GM12875 (cell line): ENCODE data around the gene BMP10.

ENCODE experiments used
- H3K4me3 ChIP-seq: one replicate; pipeline ENCODE4 v1.5.1; 2011; ENCODE audit warnings: low read depth, low read length, control low read depth
- TF ChIP-seq, protein P1 (sequence below): IDR thresholded peaks from 2 replicates; pipeline ENCODE4 v1.5.1; 2011; ENCODE audit warnings: low read depth, mild to moderate bottlenecking, control low read depth, inconsistent platforms, low read length, moderate library complexity, borderline replicate concordance; ENCODE audit not compliant: insufficient read depth

The BMP10 gene

DNA sequence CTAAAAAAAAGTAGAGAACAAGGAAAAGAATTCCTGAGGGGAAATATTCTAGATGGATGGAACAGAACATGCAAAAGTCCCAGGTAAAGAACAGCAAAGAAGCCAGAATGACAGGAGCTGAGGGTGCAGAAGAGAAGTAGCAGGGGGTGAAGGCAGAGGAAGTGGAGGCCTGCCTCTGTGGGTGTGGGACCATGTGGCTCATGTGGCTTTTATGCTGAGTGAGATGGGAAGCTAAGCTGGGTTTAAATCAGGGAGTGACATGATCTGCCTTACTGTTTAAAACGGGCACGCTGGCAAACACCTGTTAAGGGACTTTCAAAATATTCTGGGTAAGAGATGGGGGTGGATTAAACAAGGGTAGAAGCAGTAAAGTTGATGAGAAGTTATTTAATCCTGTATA, 41.5 kb upstream of the BMP10 start:
- TF ChIP-seq, protein P1, sequence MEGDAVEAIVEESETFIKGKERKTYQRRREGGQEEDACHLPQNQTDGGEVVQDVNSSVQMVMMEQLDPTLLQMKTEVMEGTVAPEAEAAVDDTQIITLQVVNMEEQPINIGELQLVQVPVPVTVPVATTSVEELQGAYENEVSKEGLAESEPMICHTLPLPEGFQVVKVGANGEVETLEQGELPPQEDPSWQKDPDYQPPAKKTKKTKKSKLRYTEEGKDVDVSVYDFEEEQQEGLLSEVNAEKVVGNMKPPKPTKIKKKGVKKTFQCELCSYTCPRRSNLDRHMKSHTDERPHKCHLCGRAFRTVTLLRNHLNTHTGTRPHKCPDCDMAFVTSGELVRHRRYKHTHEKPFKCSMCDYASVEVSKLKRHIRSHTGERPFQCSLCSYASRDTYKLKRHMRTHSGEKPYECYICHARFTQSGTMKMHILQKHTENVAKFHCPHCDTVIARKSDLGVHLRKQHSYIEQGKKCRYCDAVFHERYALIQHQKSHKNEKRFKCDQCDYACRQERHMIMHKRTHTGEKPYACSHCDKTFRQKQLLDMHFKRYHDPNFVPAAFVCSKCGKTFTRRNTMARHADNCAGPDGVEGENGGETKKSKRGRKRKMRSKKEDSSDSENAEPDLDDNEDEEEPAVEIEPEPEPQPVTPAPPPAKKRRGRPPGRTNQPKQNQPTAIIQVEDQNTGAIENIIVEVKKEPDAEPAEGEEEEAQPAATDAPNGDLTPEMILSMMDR, result no peak
- H3K4me3 ChIP-seq, result no peak overlapping the region

- TF ChIP-seq, protein P1, result no peak
- H3K4me3 ChIP-seq, result no peak overlapping the region
Observed at GRCh38 chr2:68912111-68912510, 40.9 kb upstream of the BMP10 start.

DNA sequence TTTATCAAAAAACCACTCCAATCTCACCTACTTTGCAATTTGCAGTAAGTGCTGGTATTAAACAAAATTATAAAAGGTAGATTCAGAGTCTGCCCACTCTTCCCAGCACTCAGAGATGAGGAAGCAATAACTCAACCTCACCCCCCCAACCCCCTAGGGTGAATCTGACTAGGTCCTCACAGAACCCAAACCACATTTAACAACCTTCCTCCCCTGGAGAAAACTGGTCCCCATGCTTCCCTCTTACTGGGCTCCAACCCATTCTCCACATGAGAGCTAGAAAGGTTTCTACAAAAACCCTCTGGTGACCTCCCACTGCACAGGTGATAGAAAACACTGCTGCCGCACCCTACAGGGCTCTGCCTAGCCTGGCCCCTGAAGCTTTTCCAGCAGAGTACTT, 40.5 kb upstream of the BMP10 start:
- no peak overlapping the region for H3K4me3 ChIP-seq
- TF ChIP-seq, protein P1, result no peak

DNA sequence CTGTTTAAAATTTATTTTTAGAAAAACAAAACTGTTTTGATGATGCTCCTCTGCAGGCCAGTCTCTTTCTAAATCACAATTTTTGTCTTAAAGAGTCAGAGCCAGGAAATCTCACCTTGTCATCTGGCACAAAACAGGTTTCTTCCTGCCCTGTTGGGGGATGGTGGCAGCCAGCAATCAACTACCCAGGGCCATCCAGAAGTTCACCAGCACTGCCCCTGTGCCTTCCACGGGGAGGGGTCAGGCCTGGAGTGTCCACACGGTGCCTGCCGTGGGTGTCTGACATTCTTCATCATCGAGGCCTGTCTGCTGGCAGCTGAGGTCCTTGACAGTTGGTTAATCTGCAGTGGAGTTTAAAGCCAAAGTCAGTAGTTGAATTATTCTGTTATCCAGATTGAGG, 40.0 kb upstream of the BMP10 start:
- H3K4me3 ChIP-seq, result no peak overlapping the region
- TF ChIP-seq, protein P1, result no peak

DNA sequence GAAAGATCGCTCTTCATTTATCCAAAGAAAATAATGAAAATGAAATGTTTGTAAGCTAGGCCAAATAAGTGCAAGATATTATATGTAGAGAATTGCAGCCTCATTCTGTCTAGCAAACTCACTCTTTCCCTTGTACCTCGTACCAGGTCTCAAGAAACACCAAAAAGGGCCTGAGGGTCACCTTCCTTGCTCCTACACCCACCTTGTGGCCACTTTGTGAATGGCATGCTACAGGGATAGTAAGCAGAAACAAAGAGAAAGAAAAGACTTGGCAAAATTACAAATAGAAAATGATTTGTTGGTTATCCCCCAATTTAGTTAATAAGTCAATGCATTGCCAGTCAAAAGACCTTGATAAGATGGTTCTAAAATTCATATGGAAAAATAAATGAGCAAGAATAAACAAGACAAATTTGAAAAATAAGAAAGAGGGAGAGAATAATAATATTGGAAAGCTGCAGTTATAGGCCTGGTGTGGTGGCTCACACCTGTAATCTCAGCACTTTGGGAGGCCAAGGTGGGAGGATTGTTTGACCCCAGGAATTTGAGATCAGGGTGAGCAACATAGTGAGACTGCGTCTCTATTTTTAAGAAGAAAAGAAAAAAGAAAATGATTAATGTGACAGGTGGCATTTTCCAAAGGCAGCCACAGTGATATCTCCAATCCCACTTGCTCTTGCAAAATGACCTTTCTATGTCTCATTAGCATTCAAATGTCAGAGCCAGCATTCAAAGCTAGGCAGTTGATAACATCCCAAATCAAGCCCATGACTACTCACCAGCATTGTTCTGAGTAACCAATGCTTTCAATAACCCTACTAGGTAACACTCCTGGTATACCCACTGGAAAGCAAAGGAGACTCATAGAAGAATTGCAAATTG, 38.8 kb upstream of the BMP10 start:
- no peak overlapping the region for H3K4me3 ChIP-seq
- TF ChIP-seq, protein P1, result peak; percentile 85

GRCh38 chr2:68908392-68908970, 37.3 kb upstream of the BMP10 start:
- TF ChIP-seq, protein P1, result no peak

GRCh38 chr2:68907920-68908253, 36.7 kb upstream of the BMP10 start:
- TF ChIP-seq, protein P1, result no peak
- no peak overlapping the region for H3K4me3 ChIP-seq

More at GRCh38 chr2:68908392-68908970, 37.3 kb upstream of the BMP10 start:
- no peak overlapping the region for H3K4me3 ChIP-seq
